HepG2 (cell line): ENCODE measurements around the gene CASTOR1. TPM values are rescaled to one million over a fixed set of nuclear protein-coding genes. Genes with fewer than 3 reads are reported as not detected.

Experiments
- ARID4A ChIP-seq: sonication (generic); formaldehyde crosslinking; IDR thresholded peaks from 2 replicates; pipeline ENCODE4 v1.5.0; 2020; ENCODE audit warnings: mild to moderate bottlenecking, missing genetic modification reagents, borderline replicate concordance
- ATF6 ChIP-seq: sonication (generic); formaldehyde crosslinking; conservative IDR thresholded peaks from 2 replicates; pipeline ENCODE4 v1.4.0; 2020; ENCODE audit warnings: missing genetic modification reagents
- BCL6 ChIP-seq: IDR thresholded peaks from 2 replicates; pipeline ENCODE4 v1.6.1; 2016; ENCODE audit warnings: missing genetic modification reagents, missing compliant biosample characterization
- GABPB1 ChIP-seq: IDR thresholded peaks from 2 replicates; pipeline ENCODE4 v1.6.1; 2016; ENCODE audit warnings: mild to moderate bottlenecking, missing genetic modification reagents, moderate library complexity, missing compliant biosample characterization
- HNF1A ChIP-seq, 2 experiments: sonication (generic) in 1 of 2; formaldehyde crosslinking in 1 of 2; IDR thresholded peaks; 2 replicates each; pipeline versions ENCODE4 v1.4.0 to v1.6.1; 2016 to 2020; ENCODE audit warnings: borderline replicate concordance in 1 of 2, low read depth in 1 of 2, mild to moderate bottlenecking in 1 of 2, missing genetic modification reagents in 1 of 2
- KDM3A ChIP-seq: IDR thresholded peaks from 2 replicates; pipeline ENCODE4 v1.6.1; 2018; ENCODE audit warnings: low read depth, missing compliant biosample characterization
- NFRKB ChIP-seq: fragments of 450-650 bp; IDR thresholded peaks from 2 replicates; pipeline ENCODE4 v1.6.1; 2017
- PCBP2 ChIP-seq: fragments of 200-400 bp; formaldehyde crosslinking; optimal IDR thresholded peaks from 2 replicates; pipeline ENCODE3; 2018; ENCODE audit warnings: low read length, low read depth; ENCODE audit not compliant: poor library complexity, severe bottlenecking
- RAD51 ChIP-seq: fragments of 450-650 bp; IDR thresholded peaks from 2 replicates; pipeline ENCODE4 v1.6.1; 2016; ENCODE audit warnings: borderline replicate concordance
- RELA ChIP-seq: sonication (generic); formaldehyde crosslinking; IDR thresholded peaks from 2 replicates; pipeline ENCODE4 v1.4.0; 2020; ENCODE audit warnings: missing genetic modification reagents
- REPIN1 ChIP-seq: sonication (generic); formaldehyde crosslinking; IDR thresholded peaks from 2 replicates; pipeline ENCODE4 v1.8.0; 2022; ENCODE audit warnings: missing genetic modification reagents, low read depth, mild to moderate bottlenecking, borderline replicate concordance
- U2AF2 ChIP-seq: fragments of 200-400 bp; formaldehyde crosslinking; IDR thresholded peaks from 2 replicates; pipeline ENCODE4 v1.6.1; 2017; ENCODE audit warnings: low read depth, mild to moderate bottlenecking, low read length
- YY1 ChIP-seq: IDR thresholded peaks from 2 replicates; pipeline ENCODE4 v1.6.1; 2011; ENCODE audit warnings: low read length, low read depth, moderate library complexity, mild to moderate bottlenecking; ENCODE audit not compliant: insufficient read depth, insufficient replicate concordance
- ZFX ChIP-seq: sonication (generic); formaldehyde crosslinking; IDR thresholded peaks from 2 replicates; pipeline ENCODE4 v1.4.0; 2020; ENCODE audit warnings: mild to moderate bottlenecking, low read depth, missing genetic modification reagents, moderate library complexity
- ZNF20 ChIP-seq: sonication (generic); formaldehyde crosslinking; IDR thresholded peaks from 2 replicates; pipeline ENCODE4 v1.4.0; 2020; ENCODE audit warnings: mild to moderate bottlenecking, moderate library complexity, missing genetic modification reagents
- ZNF788 ChIP-seq: sonication (generic); formaldehyde crosslinking; IDR thresholded peaks from 2 replicates; pipeline ENCODE4 v1.5.0; 2020; ENCODE audit warnings: mild to moderate bottlenecking, missing genetic modification reagents, borderline replicate concordance
- ZSCAN22 ChIP-seq: sonication (generic); formaldehyde crosslinking; IDR thresholded peaks from 2 replicates; pipeline ENCODE4 v1.4.0; 2020; ENCODE audit warnings: mild to moderate bottlenecking, missing genetic modification reagents
- polyA plus RNA-seq, 8 experiments: library from polyadenylated mRNA; depleted of rRNA in 3 of 8; stranded (reverse) in 7 of 8; unstranded in 1 of 8; fragments of >200 nt; fragmentation: Illumina TruSeq in 4 of 8; extraction: Trizol in 4 of 8; gene quantifications; 2 replicates each; pipeline versions ENCODE4 v1.2.1 to v1.2.3, GENCODE V29; 2011 to 2016; ENCODE audit warnings: low read depth in 4 of 8, missing spikeins in 1 of 8, mixed read lengths in 1 of 8; ENCODE audit not compliant: insufficient read depth in 1 of 8
- total RNA-seq, 5 experiments: library from RNA; depleted of rRNA; stranded (reverse); fragments of >200 nt; fragmentation: Illumina TruSeq; extraction: Trizol; gene quantifications; 2 replicates each; pipeline ENCODE4 v1.2.3, GENCODE V29; 2016; ENCODE audit warnings: low read depth in 1 of 5

Gene CASTOR1
- total and polyA plus RNA-seq, 2 of the 13 experiments (the other 11 are each of a cell fraction or from before 2014, with no cell fraction given), result 2.6 to 4.4 TPM

- TF ChIP-seq HNF1A (IDR thresholded peaks at IDR 0.05; ENCODE audit: low read depth) (no peak), HNF1A (CRISPR knock-in tag; IDR thresholded peaks at IDR 0.05; ENCODE audit: borderline replicate concordance) (no peak), PCBP2 (no peak), ARID4A (peak; percentile 37; the same call in 1 of the 2 replicates), NFRKB (no peak), ATF6 (no peak), ZFX (CRISPR knock-in tag) (peak; percentile 79), U2AF2 (no peak), ZNF20 (CRISPR knock-in tag) (no peak), REPIN1 (CRISPR knock-in tag) (no peak), ZNF788 (CRISPR knock-in tag) (no peak), KDM3A (CRISPR knock-in tag) (no peak), RAD51 (no peak), YY1 (peak; percentile 45), BCL6 (CRISPR knock-in tag) (peak; percentile 30; the same call in 1 of the 2 replicates), GABPB1 (CRISPR knock-in tag) (peak; percentile 22; the same call in 1 of the 2 replicates), RELA (no peak), ZSCAN22 (CRISPR knock-in tag) (no peak)
Observed at GRCh38 chr22:30287648-30288418, 1.5 kb downstream of the CASTOR1 start (continued).
